Esophagus muscularis mucosa (tissue), 4 donors: Measurements from ENCODE around the gene C16orf54.

Source experiments
- EP300 ChIP-seq: sonication (generic); formaldehyde crosslinking; IDR thresholded peaks from one replicate; pipeline ENCODE4 v1.6.1; 2017; ENCODE audit warnings: antibody characterized with exemption
- POLR2A ChIP-seq: fragments of 450-650 bp; IDR thresholded peaks from one replicate; pipeline ENCODE4 v1.6.1; 2017; ENCODE audit warnings: antibody characterized with exemption, moderate library complexity, mild to moderate bottlenecking, low read depth
- POLR2AphosphoS5 ChIP-seq, 2 donors: sonication (generic); formaldehyde crosslinking; IDR thresholded peaks; one replicate each; pipeline ENCODE4 v1.6.1; 2017; ENCODE audit warnings: antibody characterized with exemption in 2 of 2
- TF ChIP-seq, protein P1 (sequence below), 3 experiments: fragments of 200-600 bp in 2 of 3; fragments of 450-650 bp in 1 of 3; sonication (generic) in 2 of 3; IDR thresholded peaks; one replicate each; pipeline ENCODE4 v1.5.1; 2017 to 2019; ENCODE audit warnings: antibody characterized with exemption in 3 of 3, mild to moderate bottlenecking in 2 of 3, moderate library complexity in 1 of 3

DNA sequence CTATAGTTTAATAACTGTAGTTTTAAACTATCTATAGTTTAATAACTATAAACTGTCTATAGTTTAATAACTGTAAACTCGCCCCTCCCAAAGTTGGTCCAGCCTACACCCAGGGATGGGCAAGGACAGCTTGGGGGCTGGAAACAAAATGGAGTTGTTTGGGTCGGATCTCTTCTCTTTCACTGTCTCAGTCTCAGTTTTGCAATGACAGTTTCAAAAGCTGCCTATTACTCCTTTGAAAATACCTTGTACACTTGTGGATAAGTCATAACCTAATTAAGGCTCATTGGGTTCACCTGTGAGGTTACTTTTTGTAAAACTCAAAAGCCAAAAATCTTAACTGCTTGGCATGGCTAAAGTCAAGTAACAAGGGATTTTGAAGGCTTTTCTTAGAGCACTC, 31.4 kb downstream of the C16orf54 start:
- TF ChIP-seq, protein P1, sequence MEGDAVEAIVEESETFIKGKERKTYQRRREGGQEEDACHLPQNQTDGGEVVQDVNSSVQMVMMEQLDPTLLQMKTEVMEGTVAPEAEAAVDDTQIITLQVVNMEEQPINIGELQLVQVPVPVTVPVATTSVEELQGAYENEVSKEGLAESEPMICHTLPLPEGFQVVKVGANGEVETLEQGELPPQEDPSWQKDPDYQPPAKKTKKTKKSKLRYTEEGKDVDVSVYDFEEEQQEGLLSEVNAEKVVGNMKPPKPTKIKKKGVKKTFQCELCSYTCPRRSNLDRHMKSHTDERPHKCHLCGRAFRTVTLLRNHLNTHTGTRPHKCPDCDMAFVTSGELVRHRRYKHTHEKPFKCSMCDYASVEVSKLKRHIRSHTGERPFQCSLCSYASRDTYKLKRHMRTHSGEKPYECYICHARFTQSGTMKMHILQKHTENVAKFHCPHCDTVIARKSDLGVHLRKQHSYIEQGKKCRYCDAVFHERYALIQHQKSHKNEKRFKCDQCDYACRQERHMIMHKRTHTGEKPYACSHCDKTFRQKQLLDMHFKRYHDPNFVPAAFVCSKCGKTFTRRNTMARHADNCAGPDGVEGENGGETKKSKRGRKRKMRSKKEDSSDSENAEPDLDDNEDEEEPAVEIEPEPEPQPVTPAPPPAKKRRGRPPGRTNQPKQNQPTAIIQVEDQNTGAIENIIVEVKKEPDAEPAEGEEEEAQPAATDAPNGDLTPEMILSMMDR (IDR thresholded peaks at IDR 0.05) = no peak
- TF ChIP-seq POLR2A (no peak), EP300 (no peak), POLR2AphosphoS5 (IDR thresholded peaks at IDR 0.05) (no peak)
